WERI-Rb-1 (cell line): ENCODE results near the gene FAM13C.

Experiments
- DNase-seq: peaks from one replicate; pipeline ENCODE4 v3.0.0-alpha.2; 2020
- H3K27ac ChIP-seq: fragments of 250-450 bp; sonication (Bioruptor Pico); 2 replicates; pipeline ENCODE4 v1.5.1; 2020; ENCODE audit warnings: mild to moderate bottlenecking, moderate library complexity
- H3K27me3 ChIP-seq: fragments of 250-450 bp; sonication (Bioruptor Pico); 2 replicates; pipeline ENCODE4 v1.5.1; 2021; ENCODE audit warnings: mild to moderate bottlenecking, low read depth, moderate library complexity; ENCODE audit not compliant: insufficient read depth, severe bottlenecking
- H3K36me3 ChIP-seq: fragments of 250-450 bp; sonication (Bioruptor Pico); 2 replicates; pipeline ENCODE4 v1.5.1; 2020; ENCODE audit warnings: mild to moderate bottlenecking, moderate library complexity
- H3K4me3 ChIP-seq: 2 replicates; pipeline ENCODE4 v1.5.1; 2011; ENCODE audit warnings: low read depth, mild to moderate bottlenecking, control low read depth, low read length
- H3K9me3 ChIP-seq: fragments of 250-450 bp; sonication (Bioruptor Pico); 2 replicates; pipeline ENCODE4 v1.5.1; 2021; ENCODE audit warnings: mild to moderate bottlenecking, moderate library complexity; ENCODE audit not compliant: severe bottlenecking
- CTCF ChIP-seq: IDR thresholded peaks from 2 replicates; pipeline ENCODE4 v1.5.1; 2011; ENCODE audit warnings: low read depth, mild to moderate bottlenecking, control low read depth, inconsistent platforms, low read length

FAM13C gene

GRCh38 chr10:59265141-59265540, 97.2 kb downstream of the FAM13C start:
- H3K36me3 ChIP-seq: no peaks in the 10 kb centered on the region
- no peak for DNase-seq
- H3K27me3 ChIP-seq: no peaks in the 10 kb centered on the region
- no peaks in the 10 kb centered on the region for H3K9me3 ChIP-seq
- no peak overlapping the region for H3K27ac ChIP-seq
- no peak overlapping the region for H3K4me3 ChIP-seq
- TF ChIP-seq CTCF: no peak

GRCh38 chr10:59258890-59259289, 103.5 kb downstream of the FAM13C start:
- no peak for TF ChIP-seq CTCF
- no peaks in the 10 kb centered on the region for H3K27me3 ChIP-seq
- H3K9me3 ChIP-seq: no peaks in the 10 kb centered on the region
- H3K4me3 ChIP-seq: no peak overlapping the region
- H3K36me3 ChIP-seq: no peaks in the 10 kb centered on the region; the same call in 1 of the 2 replicates
- H3K27ac ChIP-seq: no peak overlapping the region
- no peak for DNase-seq

GRCh38 chr10:59257224-59257623, 105.1 kb downstream of the FAM13C start:
- Histone ChIP-seq H3K27ac (no peak overlapping the region), H3K36me3 (no peaks in the 10 kb centered on the region; the same call in 1 of the 2 replicates), H3K4me3 (no peak overlapping the region), H3K9me3 (no peaks in the 10 kb centered on the region), H3K27me3 (no peaks in the 10 kb centered on the region)
- no peak for TF ChIP-seq CTCF
- no peak for DNase-seq

- no peak overlapping the region for H3K27ac ChIP-seq
- H3K4me3 ChIP-seq: no peak overlapping the region
- H3K36me3 ChIP-seq: peaks cover 6% of the 10 kb centered on the region; the same call in 1 of the 2 replicates
- H3K9me3 ChIP-seq: no peaks in the 10 kb centered on the region
- no peak for TF ChIP-seq CTCF
- H3K27me3 ChIP-seq: no peaks in the 10 kb centered on the region
- no peak for DNase-seq
Measured at GRCh38 chr10:59255463-59255862, 106.9 kb downstream of the FAM13C start.

- Histone ChIP-seq H3K27me3 (no peaks in the 10 kb centered on the region), H3K4me3 (no peak overlapping the region), H3K9me3 (no peaks in the 10 kb centered on the region), H3K36me3 (peaks cover 25% of the 10 kb centered on the region), H3K27ac (no peak overlapping the region)
- no peak for DNase-seq
- TF ChIP-seq CTCF: no peak
Measured at GRCh38 chr10:59252491-59252890, 109.9 kb downstream of the FAM13C start.

GRCh38 chr10:59245686-59246085, 116.7 kb downstream of the FAM13C start:
- no peak overlapping the region for H3K27ac ChIP-seq
- H3K4me3 ChIP-seq: no peak overlapping the region
- H3K36me3 ChIP-seq: peaks cover 53% of the 10 kb centered on the region
- no peaks in the 10 kb centered on the region for H3K27me3 ChIP-seq
- no peaks in the 10 kb centered on the region for H3K9me3 ChIP-seq
- TF ChIP-seq CTCF: no peak
- no peak for DNase-seq
